Smooth muscle cell (in vitro differentiated cells): ENCODE data around the gene ENTPD2. TPM values are rescaled to one million over a fixed set of nuclear protein-coding genes. Genes with fewer than 3 reads are reported as not detected.

Experiments
- DNase-seq: peaks from one replicate; lab custom pipeline; 2025; ENCODE audit not compliant: unreplicated experiment; lab: John Stamatoyannopoulos, UW
- H2AFZ ChIP-seq: fragments of 200-600 bp; sonication (generic); 2 replicates; pipeline ENCODE4 v1.6.0; 2016; ENCODE audit warnings: antibody characterized with exemption, low read depth, mild to moderate bottlenecking
- H3F3A ChIP-seq: fragments of 200-600 bp; sonication (generic); 2 replicates; pipeline ENCODE4 v1.6.0; 2017; ENCODE audit warnings: antibody characterized with exemption, low read depth
- H3K27ac ChIP-seq: fragments of 200-600 bp; sonication (generic); 2 replicates; pipeline ENCODE4 v1.5.1; 2016; ENCODE audit warnings: low read depth, mild to moderate bottlenecking
- H3K27me3 ChIP-seq: fragments of 200-600 bp; sonication (generic); 2 replicates; pipeline ENCODE4 v1.6.1; 2016; ENCODE audit warnings: low read depth, mild to moderate bottlenecking
- H3K36me3 ChIP-seq: fragments of 200-600 bp; sonication (generic); 2 replicates; pipeline ENCODE4 v1.5.1; 2016; ENCODE audit warnings: low read depth
- H3K4me1 ChIP-seq: fragments of 200-600 bp; sonication (generic); 2 replicates; pipeline ENCODE4 v1.5.1; 2016; ENCODE audit warnings: low read depth
- H3K4me2 ChIP-seq: fragments of 200-600 bp; sonication (generic); 2 replicates; pipeline ENCODE4 v1.6.0; 2016; ENCODE audit warnings: mild to moderate bottlenecking
- H3K4me3 ChIP-seq: fragments of 200-600 bp; sonication (generic); 2 replicates; pipeline ENCODE4 v1.5.1; 2016; ENCODE audit warnings: mild to moderate bottlenecking
- H3K79me2 ChIP-seq: fragments of 200-600 bp; sonication (generic); 2 replicates; pipeline ENCODE4 v1.6.0; 2016; ENCODE audit warnings: low read depth, mild to moderate bottlenecking
- H3K9ac ChIP-seq: fragments of 200-600 bp; sonication (generic); 2 replicates; pipeline ENCODE4 v1.6.0; 2016; ENCODE audit warnings: low read depth
- H3K9me3 ChIP-seq: fragments of 200-600 bp; sonication (generic); replicated peaks from 2 replicates; pipeline ENCODE4 v1.5.1; 2016; ENCODE audit warnings: low read depth
- H4K20me1 ChIP-seq: fragments of 200-600 bp; sonication (generic); 2 replicates; pipeline ENCODE4 v1.6.0; 2016; ENCODE audit warnings: low read depth
- WGBS: methylation state at CpG from one replicate; pipeline ENCODE4 v1.1.7; 2016; ENCODE audit warnings: low lambda C conversion rate; 5-methylcytosine and 5-hydroxymethylcytosine counted together
- polyA plus RNA-seq: library from polyadenylated mRNA; unstranded; fragments of >200 nt; fragmentation: Nextera tagmentation; extraction: Ambion mirVana; gene quantifications from 2 replicates; pipeline ENCODE4 v1.2.1, GENCODE V29; 2016
- total RNA-seq: library from RNA; depleted of rRNA; stranded (reverse); fragments of >200 nt; gene quantifications from 2 replicates; pipeline ENCODE4 v1.2.3, GENCODE V29; 2014
- TF ChIP-seq, protein P1 (sequence below): fragments of 200-600 bp; sonication (generic); IDR thresholded peaks from 2 replicates; pipeline ENCODE4 v1.5.1; 2017; ENCODE audit warnings: borderline replicate concordance, mild to moderate bottlenecking, antibody characterized with exemption; ENCODE audit not compliant: insufficient read depth, poor library complexity, severe bottlenecking

Gene ENTPD2
- total and polyA plus RNA-seq, 2 experiments from 2014 or later = 0.30 TPM; not detected in 1

DNA sequence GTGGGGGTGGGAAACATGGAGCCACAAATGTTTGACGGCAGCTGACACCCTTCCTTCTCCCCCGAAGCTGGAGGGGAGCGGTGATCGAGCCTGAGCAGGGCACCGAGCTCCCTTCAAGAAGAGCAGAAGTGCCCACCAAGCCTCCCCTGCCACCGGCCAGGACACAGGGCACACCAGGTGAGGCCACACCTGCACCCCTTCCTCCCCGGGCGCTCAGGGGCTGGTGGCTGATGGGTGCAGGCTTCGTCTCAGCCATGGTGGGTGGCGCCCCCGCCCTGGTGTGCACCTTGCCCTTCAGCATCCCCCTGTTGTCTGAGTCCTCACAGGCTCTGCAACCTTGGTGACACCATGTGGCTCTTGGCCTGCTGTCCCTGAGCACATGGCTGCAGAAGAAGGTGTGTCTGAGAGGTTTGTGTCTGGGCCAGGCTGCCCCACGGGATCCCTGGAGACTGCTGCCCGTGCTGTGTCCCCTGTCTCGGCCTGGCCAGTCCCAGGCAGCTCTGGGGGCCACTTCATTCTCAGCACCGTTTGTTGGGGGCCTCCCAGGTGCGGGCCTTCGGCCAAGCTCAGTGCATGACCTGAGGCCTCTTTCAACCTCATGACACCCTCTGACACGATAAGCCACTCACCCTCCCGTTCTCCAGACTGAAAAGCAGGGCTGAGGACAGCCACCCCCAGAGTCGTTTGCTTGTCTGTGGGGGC is 44.1 kb upstream of the ENTPD2 start:
- 95% methylated on average over 20 of the region's 20 CpGs for WGBS
- H3K79me2 ChIP-seq = no peaks in the 10 kb centered on the region
- TF ChIP-seq, protein P1, sequence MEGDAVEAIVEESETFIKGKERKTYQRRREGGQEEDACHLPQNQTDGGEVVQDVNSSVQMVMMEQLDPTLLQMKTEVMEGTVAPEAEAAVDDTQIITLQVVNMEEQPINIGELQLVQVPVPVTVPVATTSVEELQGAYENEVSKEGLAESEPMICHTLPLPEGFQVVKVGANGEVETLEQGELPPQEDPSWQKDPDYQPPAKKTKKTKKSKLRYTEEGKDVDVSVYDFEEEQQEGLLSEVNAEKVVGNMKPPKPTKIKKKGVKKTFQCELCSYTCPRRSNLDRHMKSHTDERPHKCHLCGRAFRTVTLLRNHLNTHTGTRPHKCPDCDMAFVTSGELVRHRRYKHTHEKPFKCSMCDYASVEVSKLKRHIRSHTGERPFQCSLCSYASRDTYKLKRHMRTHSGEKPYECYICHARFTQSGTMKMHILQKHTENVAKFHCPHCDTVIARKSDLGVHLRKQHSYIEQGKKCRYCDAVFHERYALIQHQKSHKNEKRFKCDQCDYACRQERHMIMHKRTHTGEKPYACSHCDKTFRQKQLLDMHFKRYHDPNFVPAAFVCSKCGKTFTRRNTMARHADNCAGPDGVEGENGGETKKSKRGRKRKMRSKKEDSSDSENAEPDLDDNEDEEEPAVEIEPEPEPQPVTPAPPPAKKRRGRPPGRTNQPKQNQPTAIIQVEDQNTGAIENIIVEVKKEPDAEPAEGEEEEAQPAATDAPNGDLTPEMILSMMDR = no peak

DNA sequence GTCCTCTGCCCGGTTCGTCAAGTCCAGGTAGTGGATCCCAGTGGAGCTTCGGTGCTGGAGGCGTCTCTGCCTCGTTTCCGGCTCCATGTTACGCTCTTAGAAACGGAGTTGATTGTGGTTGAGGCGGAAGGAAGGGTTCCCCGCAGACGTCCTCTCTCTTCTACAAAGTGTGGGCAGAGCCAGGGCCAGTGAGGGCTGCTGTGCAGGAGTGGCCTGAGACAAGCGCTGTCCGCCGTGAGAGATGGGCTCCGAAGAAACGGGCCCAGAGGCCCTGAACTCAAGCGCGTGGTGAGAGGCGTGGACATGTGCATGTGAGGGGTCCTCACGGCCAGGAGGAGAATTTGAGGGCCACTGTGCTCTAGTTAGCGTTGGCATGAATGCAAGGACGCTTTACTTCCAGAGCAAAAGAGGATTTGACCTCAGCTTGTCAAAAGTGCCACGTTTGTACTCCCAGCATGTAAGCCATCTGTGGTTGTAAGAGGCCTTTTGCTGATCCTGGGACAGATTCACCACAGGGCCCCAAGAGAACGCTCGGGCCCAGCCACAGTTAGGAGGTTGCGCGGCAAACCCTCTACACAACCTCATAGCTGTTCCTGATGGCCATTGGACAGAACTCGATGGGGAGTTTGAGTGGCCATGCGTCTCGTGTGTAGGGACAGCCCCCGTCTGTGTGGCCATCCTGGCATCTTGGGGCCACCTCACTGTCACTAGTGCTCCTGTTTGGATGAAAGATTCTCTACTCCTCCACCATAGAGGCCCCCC is 43.1 kb upstream of the ENTPD2 start:
- Histone ChIP-seq H3K36me3 (peaks cover 4% of the 10 kb centered on the region), H3F3A (no peaks in the 10 kb centered on the region), H3K9ac (no peak overlapping the region), H3K4me1 (no peaks in the 10 kb centered on the region), H3K4me2 (no peak overlapping the region), H4K20me1 (peaks cover 7% of the 10 kb centered on the region), H3K27me3 (no peaks in the 10 kb centered on the region), H3K27ac (no peak overlapping the region), H2AFZ (no peak overlapping the region), H3K79me2 (no peaks in the 10 kb centered on the region), H3K9me3 (no peaks in the 10 kb centered on the region), H3K4me3 (no peak overlapping the region)
- 97% methylated on average over 31 of the region's 31 CpGs for WGBS
- TF ChIP-seq, protein P1 = no peak
- no peak for DNase-seq

More for the DNA sequence above, 44.1 kb upstream of the ENTPD2 start:
- Histone ChIP-seq H3K4me1 (no peaks in the 10 kb centered on the region), H3K9ac (no peak overlapping the region), H3K36me3 (peaks cover 4% of the 10 kb centered on the region), H3K27me3 (no peaks in the 10 kb centered on the region), H3K9me3 (no peaks in the 10 kb centered on the region), H3K27ac (no peak overlapping the region), H3K4me3 (no peak overlapping the region), H2AFZ (no peak overlapping the region), H3K4me2 (no peak overlapping the region), H3F3A (no peaks in the 10 kb centered on the region), H4K20me1 (peaks cover 3% of the 10 kb centered on the region)
- no peak for DNase-seq

DNA sequence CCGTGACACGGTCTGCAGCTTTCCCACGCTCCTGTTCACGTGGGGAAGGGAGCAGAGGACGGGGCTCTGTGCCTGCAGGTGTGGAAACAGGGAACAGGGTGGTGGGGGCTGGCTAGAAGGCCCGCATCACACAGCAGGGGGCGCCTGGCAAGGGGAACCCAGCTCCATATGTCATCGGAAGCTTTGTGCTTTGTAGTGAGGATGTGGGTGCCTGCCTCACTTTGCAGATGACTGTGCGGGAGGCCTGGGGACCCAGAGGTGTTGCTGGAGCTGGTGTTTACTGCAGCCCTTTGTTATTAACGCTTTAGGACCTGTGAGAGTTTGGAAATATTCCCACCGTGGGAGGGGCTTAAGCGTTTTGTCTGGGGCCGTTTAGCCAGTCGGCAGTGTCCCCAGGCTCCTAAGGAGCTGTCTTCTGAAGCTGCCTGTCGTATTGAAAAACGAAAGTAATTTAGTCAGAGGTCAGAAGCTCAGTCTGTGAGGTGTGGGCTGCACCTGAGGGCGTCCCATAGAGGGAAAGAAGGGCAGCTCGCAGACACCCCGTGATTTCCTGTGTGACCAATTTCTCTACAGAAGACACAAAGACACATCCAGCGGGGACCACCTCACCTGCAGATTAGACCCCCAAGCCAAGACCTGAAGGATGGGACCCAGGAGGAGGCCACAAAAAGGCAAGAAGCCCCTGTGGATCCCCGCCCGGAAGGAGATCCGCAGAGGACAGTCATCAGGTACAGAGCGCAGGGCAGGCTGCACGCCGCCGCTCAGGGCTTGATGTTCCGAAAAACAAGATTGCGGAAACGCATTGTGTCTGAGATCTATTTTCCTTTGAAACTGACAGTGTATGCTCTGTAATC is 42.0 kb upstream of the ENTPD2 start:
- H4K20me1 ChIP-seq = peaks cover 10% of the 10 kb centered on the region
- 93% methylated on average over 30 of the region's 30 CpGs for WGBS
- no peak overlapping the region for H3K4me3 ChIP-seq
- H3K9me3 ChIP-seq = no peaks in the 10 kb centered on the region
- H3K36me3 ChIP-seq = no peaks in the 10 kb centered on the region
- no peak overlapping the region for H3K9ac ChIP-seq
- no peak overlapping the region for H3K4me2 ChIP-seq
- DNase-seq = no peak
- H3K27ac ChIP-seq = no peak overlapping the region
- no peaks in the 10 kb centered on the region for H3K79me2 ChIP-seq
- H3F3A ChIP-seq = no peaks in the 10 kb centered on the region
- H2AFZ ChIP-seq = no peak overlapping the region
- TF ChIP-seq, protein P1 = no peak
- H3K27me3 ChIP-seq = no peaks in the 10 kb centered on the region
- H3K4me1 ChIP-seq = no peaks in the 10 kb centered on the region
